Measurements from ENCODE around the gene NPR2. TPM values are rescaled to one million over a fixed set of nuclear protein-coding genes. Genes with fewer than 3 reads are reported as not detected.
A peak's percentile ranks its signal among the peaks of the same experiment; 100 is the strongest.

The NPR2 gene
- total and polyA plus RNA-seq, 8 donors = 2.2 to 14.6 (median 3.6) TPM

GRCh38 chr9:35812025-35812602 is 20.7 kb downstream of the NPR2 start, which contains the start of gene SPAG8:
Gene SPAG8 (minus strand): TSS chr9:35812262. CDS start chr9:35812147, 115 bp downstream.
- no peak for FAIRE-seq
- intact Hi-C loops (cut with DNase I) = loop anchor here in 1 of 3 donors (10.0 kb wide), 1 partner anchor 57 kb away; the partner anchor contains the start of gene MSMP
- Histone ChIP-seq H3K36me3 (no peaks in the 10 kb centered on the region), H3K9me3 (no peaks in the 10 kb centered on the region), H3K4me3 (peak within 1 kb of the TSS; percentile 13 to 43 (median 36)), H3K27ac (peak within 1 kb of the TSS; percentile 11 to 71 (median 41)), H3K4me1 (peaks cover 0 to 20% (median 9%) of the 10 kb centered on the region in 3 donors), H3K27me3 (no peaks in the 10 kb centered on the region)
- TF ChIP-seq, protein P1, sequence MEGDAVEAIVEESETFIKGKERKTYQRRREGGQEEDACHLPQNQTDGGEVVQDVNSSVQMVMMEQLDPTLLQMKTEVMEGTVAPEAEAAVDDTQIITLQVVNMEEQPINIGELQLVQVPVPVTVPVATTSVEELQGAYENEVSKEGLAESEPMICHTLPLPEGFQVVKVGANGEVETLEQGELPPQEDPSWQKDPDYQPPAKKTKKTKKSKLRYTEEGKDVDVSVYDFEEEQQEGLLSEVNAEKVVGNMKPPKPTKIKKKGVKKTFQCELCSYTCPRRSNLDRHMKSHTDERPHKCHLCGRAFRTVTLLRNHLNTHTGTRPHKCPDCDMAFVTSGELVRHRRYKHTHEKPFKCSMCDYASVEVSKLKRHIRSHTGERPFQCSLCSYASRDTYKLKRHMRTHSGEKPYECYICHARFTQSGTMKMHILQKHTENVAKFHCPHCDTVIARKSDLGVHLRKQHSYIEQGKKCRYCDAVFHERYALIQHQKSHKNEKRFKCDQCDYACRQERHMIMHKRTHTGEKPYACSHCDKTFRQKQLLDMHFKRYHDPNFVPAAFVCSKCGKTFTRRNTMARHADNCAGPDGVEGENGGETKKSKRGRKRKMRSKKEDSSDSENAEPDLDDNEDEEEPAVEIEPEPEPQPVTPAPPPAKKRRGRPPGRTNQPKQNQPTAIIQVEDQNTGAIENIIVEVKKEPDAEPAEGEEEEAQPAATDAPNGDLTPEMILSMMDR (IDR thresholded peaks at IDR 0.05) = no peak
- peak; percentile 84 to 98 (median 94) for DNase-seq
- peak; percentile 68 to 79 (median 73) for ATAC-seq
- WGBS, 2 donors = 1 to 2% methylated on average over 28 of the region's 28 CpGs

- ATAC-seq (no peak), FAIRE-seq (no peak), DNase-seq (no peak)
- peak overlapping the region; percentile 92 to 100 (median 97) for H3K27ac ChIP-seq
- 52 to 56% methylated on average over 10 of the region's 10 CpGs for WGBS, 2 donors
- no peaks in the 10 kb centered on the region for H3K27me3 ChIP-seq
- H3K36me3 ChIP-seq = no peaks in the 10 kb centered on the region
- no peaks in the 10 kb centered on the region for H3K9me3 ChIP-seq
- TF ChIP-seq, protein P1 (IDR thresholded peaks at IDR 0.05) = no peak
- H3K4me1 ChIP-seq = peaks cover 0 to 20% (median 9%) of the 10 kb centered on the region in 3 donors
- intact Hi-C loops (cut with DNase I) = loop anchor here in 1 of 3 donors (10.0 kb wide), 1 partner anchor 59 kb away; the partner anchor contains the start of gene MSMP
- peak overlapping the region in 2 of 4 donors; percentile 80 to 89 for H3K4me3 ChIP-seq
Observed at GRCh38 chr9:35813434-35814105, 22.2 kb downstream of the NPR2 start.

GRCh38 chr9:35814106-35814840 is 22.9 kb downstream of the NPR2 start:
- H3K36me3 ChIP-seq = no peaks in the 10 kb centered on the region
- intact Hi-C loops (cut with DNase I) = loop anchor here in 1 of 3 donors (10.0 kb wide), 1 partner anchor 59 kb away; the partner anchor contains the start of gene MSMP
- H3K4me3 ChIP-seq = peak overlapping the region; percentile 39 to 97 (median 84)
- FAIRE-seq (no peak), DNase-seq (peak; percentile 59 to 85 (median 74)), ATAC-seq (peak; percentile 33 to 62 (median 46))
- TF ChIP-seq, protein P1 (IDR thresholded peaks at IDR 0.05) = no peak
- 4 to 6% methylated on average over 29 of the region's 29 CpGs for WGBS, 2 donors
- H3K9me3 ChIP-seq = no peaks in the 10 kb centered on the region
- no peaks in the 10 kb centered on the region for H3K27me3 ChIP-seq
- H3K4me1 ChIP-seq = peaks cover 0 to 20% (median 9%) of the 10 kb centered on the region in 3 donors
- peak overlapping the region; percentile 92 to 100 (median 97) for H3K27ac ChIP-seq

GRCh38 chr9:35814841-35815543 is 23.6 kb downstream of the NPR2 start, which contains the start of gene HINT2:
Gene HINT2 (minus strand): TSS chr9:35815042. CDS start chr9:35814979, 63 bp downstream.
- Histone ChIP-seq H3K9me3 (no peaks in the 10 kb centered on the region), H3K36me3 (no peaks in the 10 kb centered on the region), H3K4me1 (peaks cover 0 to 20% (median 9%) of the 10 kb centered on the region in 3 donors), H3K4me3 (peak within 1 kb of the TSS; percentile 39 to 97 (median 84)), H3K27ac (peak within 1 kb of the TSS; percentile 92 to 100 (median 97)), H3K27me3 (no peaks in the 10 kb centered on the region)
- ATAC-seq (peak; percentile 87 to 94 (median 88)), FAIRE-seq (peak; percentile 97), DNase-seq (peak; percentile 94 to 98 (median 96))
- 0 to 1% methylated on average over 29 to 52 of the region's 52 CpGs for whole genome bisulfite sequencing, 2 donors
- intact Hi-C loops (cut with DNase I) = loop anchor here in 1 of 3 donors (10.0 kb wide), 1 partner anchor 60 kb away; the partner anchor contains the start of gene MSMP
- TF ChIP-seq, protein P1 (IDR thresholded peaks at IDR 0.05) = no peak

All from pancreas (tissue), 10 donors.